HG03378 (cell line): ENCODE measurements around the gene FAM222B.
"Not testable (repeated sequence)": the region's sequence is repeated elsewhere in the genome, so short reads cannot be mapped to it uniquely, and the experiment has no call there.

Experiments used
- ATAC-seq: cut with Tn5 transposase; IDR thresholded peaks from one replicate; pipeline ENCODE4 v1.9.1; 2021; ENCODE audit warnings: mild to moderate bottlenecking, moderate library complexity; ENCODE audit not compliant: unreplicated experiment

Gene FAM222B

DNA sequence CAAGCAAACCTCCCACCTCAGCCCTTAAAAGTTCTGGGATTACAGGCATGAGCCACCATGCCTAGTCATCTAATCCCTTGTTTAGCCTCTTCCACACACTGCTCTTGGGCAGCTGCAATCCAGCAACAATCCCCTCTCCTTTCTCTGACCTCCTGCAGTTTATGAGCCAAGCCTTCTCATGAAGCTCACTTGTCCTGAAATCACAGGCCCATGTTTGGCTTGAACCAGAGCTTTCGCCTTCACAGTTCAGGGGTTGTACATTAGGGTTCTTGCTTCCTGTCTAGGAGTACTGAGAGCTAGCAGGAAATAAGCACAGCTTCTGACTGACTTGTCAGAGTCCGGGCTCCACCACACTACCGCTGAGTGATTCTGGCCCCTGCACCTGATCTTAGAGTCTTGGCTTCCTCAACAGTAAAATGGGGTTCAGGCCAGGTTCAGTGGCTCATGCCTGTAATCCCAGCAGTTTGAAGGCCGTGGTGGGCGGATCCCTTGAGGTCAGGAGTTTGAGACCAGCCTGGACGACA lies 28.5 kb upstream of the FAM222B start:
- ATAC-seq: peak; percentile 84

DNA sequence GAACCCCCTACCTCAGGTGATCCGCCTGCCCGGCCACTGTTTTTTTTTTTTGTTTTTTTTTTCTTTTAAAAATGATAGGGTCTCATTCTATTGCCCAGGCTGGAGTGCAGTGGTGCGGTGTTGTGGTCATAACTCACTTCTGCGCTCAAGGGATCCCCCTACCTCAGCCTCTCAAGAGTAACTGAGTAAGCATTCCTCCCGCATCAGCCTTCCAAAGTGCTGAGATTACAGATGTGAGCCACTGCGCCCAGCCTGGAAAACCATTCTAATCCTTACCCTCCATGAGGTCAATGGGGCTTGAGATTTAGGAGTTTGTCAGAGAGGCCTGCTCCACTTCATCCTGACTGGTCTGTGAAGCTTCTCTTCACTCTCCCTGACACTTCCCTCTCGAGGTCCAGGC lies 24.7 kb upstream of the FAM222B start:
- no peak for ATAC-seq

GRCh38 chr17:28865946-28866752 lies 23.6 kb upstream of the FAM222B start:
- ATAC-seq: no peak

DNA sequence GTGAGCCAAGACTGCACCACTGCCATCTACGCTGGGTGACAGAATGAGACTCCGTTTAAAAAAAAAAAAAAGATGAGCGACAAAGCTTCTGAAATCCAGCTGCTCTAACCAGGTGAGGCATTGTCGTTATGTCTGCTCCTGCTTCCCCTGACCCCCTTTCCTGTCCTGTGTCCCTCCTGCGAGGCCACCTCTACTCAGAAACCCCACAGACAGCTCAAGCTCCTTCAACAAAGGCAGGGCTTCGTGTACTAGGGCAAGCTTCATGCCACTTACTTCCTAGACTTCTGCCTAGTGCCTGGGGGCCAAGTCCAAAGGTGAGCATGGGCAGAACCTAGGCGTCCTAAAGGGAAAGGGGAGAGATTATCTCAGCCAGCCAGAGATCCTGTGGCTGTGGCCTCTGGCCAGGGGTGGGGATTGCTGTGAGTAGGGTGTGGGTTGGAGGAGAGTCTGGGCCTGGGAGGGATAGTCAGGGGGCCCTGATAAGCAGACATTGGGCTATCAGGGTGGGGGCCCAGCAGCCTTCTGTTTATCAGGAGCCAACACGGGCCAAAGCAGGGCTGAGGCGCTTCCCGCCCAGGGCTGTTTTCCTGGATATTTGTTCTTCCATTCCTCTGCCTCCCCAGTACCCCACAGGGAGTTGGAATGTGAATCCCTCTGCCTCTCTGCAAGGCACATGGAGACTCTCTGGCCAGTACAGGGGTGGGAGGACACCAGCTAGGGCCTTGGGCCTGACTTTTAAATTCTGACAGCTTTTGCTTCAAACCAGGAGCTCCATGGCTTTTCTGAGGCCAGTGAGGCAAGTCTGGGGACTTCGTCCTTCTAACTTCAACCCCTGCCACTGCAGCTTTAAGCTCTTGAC lies 22.6 kb upstream of the FAM222B start:
- ATAC-seq: no peak

DNA sequence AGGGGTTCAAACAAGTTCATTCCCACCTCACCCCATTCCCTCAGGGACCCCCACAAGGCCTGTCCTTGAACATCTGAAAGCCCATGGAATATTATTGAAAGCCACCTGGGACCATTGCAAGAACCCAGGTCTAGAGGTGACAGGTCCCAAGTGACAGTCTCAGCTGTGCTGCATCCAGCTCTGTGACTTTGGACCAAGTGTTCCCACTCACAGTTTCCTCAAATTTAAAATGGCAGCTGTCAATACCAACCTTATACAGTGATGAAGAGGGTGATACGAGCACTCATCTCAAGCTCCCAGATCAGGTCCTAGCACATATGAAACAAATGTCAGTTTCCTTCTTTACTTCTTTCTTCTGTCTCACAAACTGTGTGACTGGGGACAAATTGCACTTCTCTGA lies 21.4 kb upstream of the FAM222B start:
- no peak for ATAC-seq

GRCh38 chr17:28862561-28862960 lies 20.0 kb upstream of the FAM222B start:
- no peak for ATAC-seq

GRCh38 chr17:28861393-28862203 lies 19.0 kb upstream of the FAM222B start:
- no peak for ATAC-seq

GRCh38 chr17:28860363-28860808 lies 17.8 kb upstream of the FAM222B start:
- ATAC-seq: no peak

DNA sequence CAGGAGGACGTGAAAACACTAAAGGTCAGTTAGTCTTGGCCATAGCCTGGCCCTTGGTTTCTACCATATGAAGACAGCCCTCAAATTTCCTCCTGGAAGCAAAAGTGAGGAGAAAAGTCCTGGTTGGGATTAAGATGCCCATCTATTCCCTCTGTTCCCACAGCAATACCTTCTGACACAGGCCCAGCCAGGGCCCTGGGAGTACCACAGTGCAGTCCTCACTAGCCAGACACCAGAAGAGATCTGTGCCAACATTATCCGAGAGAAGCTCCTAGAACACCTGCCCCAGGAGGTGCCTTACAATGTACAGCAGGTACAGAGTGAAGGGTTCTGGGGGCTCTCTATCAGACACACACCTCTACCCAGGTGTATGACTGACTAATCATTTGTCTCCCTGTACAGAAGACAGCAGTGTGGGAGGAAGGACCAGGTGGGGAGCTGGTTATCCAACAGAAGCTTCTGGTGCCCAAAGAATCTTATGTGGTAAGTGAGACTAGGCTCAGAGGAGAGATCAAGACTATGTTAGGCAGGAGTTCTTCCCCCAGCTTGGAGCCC lies 16.3 kb upstream of the FAM222B start:
- ATAC-seq: no peak

- no peak for ATAC-seq
Observed at GRCh38 chr17:28857905-28858800, 15.6 kb upstream of the FAM222B start.

DNA sequence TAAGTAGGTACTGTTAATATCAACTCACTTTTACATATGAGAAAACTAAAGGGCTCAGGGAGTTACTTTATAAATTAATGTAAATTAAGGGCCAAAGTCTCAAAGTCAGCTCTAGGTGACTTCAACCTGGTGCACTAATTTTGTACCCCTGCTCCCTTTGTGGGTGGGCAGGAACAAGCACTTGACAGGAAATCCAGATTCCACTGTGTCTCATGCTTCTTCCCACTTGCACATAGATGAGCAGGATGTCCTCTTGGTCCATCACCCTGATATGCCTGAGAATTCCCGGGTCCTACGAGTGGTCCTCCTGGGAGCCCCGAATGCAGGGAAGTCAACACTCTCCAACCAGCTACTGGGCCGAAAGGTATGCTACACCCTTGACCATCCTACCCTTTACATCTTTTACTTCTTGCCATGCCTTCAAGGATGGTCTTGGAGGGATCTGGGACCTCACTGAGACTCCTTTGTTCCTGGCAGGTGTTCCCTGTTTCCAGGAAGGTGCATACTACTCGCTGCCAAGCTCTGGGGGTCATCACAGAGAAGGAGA lies 13.5 kb upstream of the FAM222B start:
- ATAC-seq: no peak

DNA sequence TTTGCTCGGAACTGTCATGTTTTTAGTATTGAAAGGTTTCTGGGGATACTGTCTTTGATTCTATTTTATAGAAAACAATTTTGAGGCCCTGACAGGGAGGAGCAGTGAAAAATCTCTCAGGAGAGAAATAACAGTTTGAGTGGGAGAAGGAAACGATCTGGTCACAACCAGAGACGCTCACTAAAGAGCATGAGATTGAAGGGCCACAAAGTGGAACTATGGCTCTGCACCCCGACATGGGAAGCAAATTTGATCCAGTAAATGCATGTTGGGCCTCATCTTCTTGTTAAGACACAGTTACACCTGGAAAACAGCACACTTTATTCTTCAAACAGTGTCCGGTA lies 12.7 kb upstream of the FAM222B start:
- no peak for ATAC-seq

GRCh38 chr17:28854457-28855335 lies 12.1 kb upstream of the FAM222B start, which contains the start of gene ERAL1:
ERAL1 (plus strand) TSS chr17:28855016; CDS start chr17:28855035, 19 bp downstream.
- peak; percentile 85 for ATAC-seq

GRCh38 chr17:28853295-28853694 lies 10.7 kb upstream of the FAM222B start:
- no peak for ATAC-seq

- ATAC-seq: no peak
Observed at GRCh38 chr17:28849281-28849680, 6.7 kb upstream of the FAM222B start.

GRCh38 chr17:28848667-28849066 lies 6.1 kb upstream of the FAM222B start:
- ATAC-seq: not testable (repeated sequence)

GRCh38 chr17:28846699-28847098 lies 4.1 kb upstream of the FAM222B start:
- not testable (repeated sequence) for ATAC-seq

DNA sequence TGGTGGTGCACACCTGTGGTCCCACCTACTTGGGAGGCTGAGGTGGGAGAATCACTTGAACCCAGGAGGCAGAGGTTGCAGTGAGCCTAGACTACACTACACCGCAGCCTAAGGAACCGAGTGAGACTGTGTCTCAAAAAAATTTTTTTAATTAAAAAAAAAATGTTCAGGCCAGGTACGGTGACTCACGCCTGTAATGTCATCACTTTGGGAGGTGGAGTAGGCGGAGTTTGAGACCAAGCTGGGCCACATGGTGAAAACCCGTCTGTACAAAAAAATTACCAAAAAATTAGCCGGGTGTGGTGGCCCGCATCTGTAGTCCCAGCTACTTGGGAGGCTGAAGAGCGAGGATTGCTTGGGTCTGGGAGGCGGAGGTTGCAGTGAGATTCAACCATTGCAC lies 3.6 kb upstream of the FAM222B start:
- ATAC-seq: no peak
